GM12878 (cell line): ENCODE measurements around the gene CCDC178. TPM values are rescaled to one million over a fixed set of nuclear protein-coding genes. Genes with fewer than 3 reads are reported as not detected.

Experiments
- ATAC-seq: fragments of 200-7000 bp; cut with Tn5 transposase; 3 replicates; pipeline ENCODE4 v1.9.1; 2020; ENCODE audit warnings: mild to moderate bottlenecking, moderate library complexity
- BruUV-seq: library from RNA; stranded (reverse); fragments of 400-500 nt; replicated peaks from 2 replicates; lab custom pipeline; 2021; lab: Mats Ljungman, UMichigan
- CTCF ChIA-PET: fragments of 300-600 bp; sonication (Branson Sonifier 250); formaldehyde crosslinking; extraction: SDS; loops from one replicate; lab custom pipeline; 2021; ENCODE audit warnings: inconsistent platforms; lab: Yijun Ruan, JAX
- POLR2A ChIA-PET: fragments of 350-600 bp; formaldehyde crosslinking; extraction: SDS; loops from one replicate; lab custom pipeline; 2021; ENCODE audit warnings: inconsistent platforms; lab: Charles Lee
- RAD21 ChIA-PET: fragments of 300-600 bp; sonication (Branson Sonifier 250); formaldehyde crosslinking; loops from one replicate; lab custom pipeline; 2023; ENCODE audit warnings: antibody characterized with exemption; ENCODE audit not compliant: unreplicated experiment; lab: Charles Lee
- SMC1A ChIA-PET: fragments of 300-600 bp; sonication (Branson Sonifier 250); formaldehyde crosslinking; loops from one replicate; lab custom pipeline; 2023; ENCODE audit not compliant: unreplicated experiment, uncharacterized antibody; lab: Charles Lee
- DNase-seq: peaks from one replicate; pipeline ENCODE4 v3.0.0-alpha.2; 2011; ENCODE audit warnings: low read depth, low spot score
- FAIRE-seq: peaks from 3 replicates; lab custom pipeline; 2011; peaks lifted over from hg19 to GRCh38; lab: Jason Lieb, UNC
- H2AFZ ChIP-seq: 2 replicates; pipeline ENCODE4 v1.6.0; 2011; ENCODE audit warnings: low read depth, low read length, control low read depth; ENCODE audit not compliant: control insufficient read depth
- H3K27ac ChIP-seq: 2 replicates; pipeline ENCODE4 v1.5.1; 2011; ENCODE audit warnings: control low read depth; ENCODE audit not compliant: control insufficient read depth, insufficient read depth
- H3K27me3 ChIP-seq, 2 experiments: replicated peaks in 1 of 2; 2 replicates each; pipeline versions ENCODE4 v1.6.0 to v1.6.1; 2011; ENCODE audit warnings: low read length in 1 of 2; ENCODE audit not compliant: control insufficient read depth in 2 of 2, insufficient read depth in 2 of 2
- H3K36me3 ChIP-seq, 2 experiments: 2 replicates each; pipeline ENCODE4 v1.5.1; 2011; ENCODE audit warnings: low read length in 1 of 2; ENCODE audit not compliant: control insufficient read depth in 2 of 2, insufficient read depth in 2 of 2
- H3K4me1 ChIP-seq: 2 replicates; pipeline ENCODE4 v1.6.1; 2011; ENCODE audit warnings: mild to moderate bottlenecking, low read length, moderate library complexity, mixed read lengths; ENCODE audit not compliant: control insufficient read depth, insufficient read depth
- H3K4me2 ChIP-seq: 2 replicates; pipeline ENCODE4 v1.6.0; 2011; ENCODE audit warnings: control low read depth; ENCODE audit not compliant: control insufficient read depth, insufficient read depth
- H3K4me3 ChIP-seq: fragments of 200-600 bp; sonication (generic); 2 replicates; pipeline ENCODE4 v1.5.1; 2016
- H3K79me2 ChIP-seq: 2 replicates; pipeline ENCODE4 v1.6.0; 2011; ENCODE audit warnings: low read length; ENCODE audit not compliant: control insufficient read depth, insufficient read depth
- H3K9ac ChIP-seq: 2 replicates; pipeline ENCODE4 v1.8.0; 2011; ENCODE audit warnings: low read length, control low read depth, mixed read lengths; ENCODE audit not compliant: control insufficient read depth, insufficient read depth
- H3K9me3 ChIP-seq: replicated peaks from 3 replicates; pipeline ENCODE4 v1.5.1; 2011; ENCODE audit warnings: mild to moderate bottlenecking, low read length; ENCODE audit not compliant: control insufficient read depth, insufficient read depth
- H4K20me1 ChIP-seq: 2 replicates; pipeline ENCODE4 v1.6.0; 2011; ENCODE audit not compliant: control insufficient read depth, insufficient read depth
- CTCF ChIP-seq, 3 experiments: IDR thresholded peaks in 2 of 3; conservative IDR thresholded peaks in 1 of 3; 2 replicates each; pipeline ENCODE4 v1.5.1; 2011; ENCODE audit warnings: low read depth in 3 of 3, low read length in 3 of 3, mild to moderate bottlenecking in 3 of 3, control low read depth in 2 of 3, moderate library complexity in 2 of 3, inconsistent platforms in 1 of 3, mixed read lengths in 1 of 3; ENCODE audit not compliant: control insufficient read depth in 2 of 3, insufficient read depth in 1 of 3; ENCODE audit errors: extremely low read depth in 1 of 3
- IRF4 ChIP-seq: IDR thresholded peaks from 2 replicates; pipeline ENCODE4 v1.6.1; 2011; ENCODE audit warnings: low read depth, low read length
- KDM1A ChIP-seq: fragments of 200-600 bp; sonication (generic); IDR thresholded peaks from 2 replicates; pipeline ENCODE4 v1.6.1; 2016; ENCODE audit warnings: borderline replicate concordance
- MYC ChIP-seq: IDR thresholded peaks from 2 replicates; pipeline ENCODE4 v1.6.1; 2011; ENCODE audit warnings: mild to moderate bottlenecking, low read length, moderate library complexity, inconsistent platforms; ENCODE audit not compliant: insufficient read depth, insufficient replicate concordance, insufficient read length, severe bottlenecking
- SMARCA5 ChIP-seq: fragments of 450-650 bp; IDR thresholded peaks from 2 replicates; pipeline ENCODE4 v1.6.1; 2017; ENCODE audit warnings: mild to moderate bottlenecking
- STAT3 ChIP-seq: IDR thresholded peaks from 2 replicates; pipeline ENCODE4 v1.6.1; 2011; ENCODE audit warnings: low read depth, low read length, improper control_type of control experiment
- YBX1 ChIP-seq: fragments of 450-650 bp; IDR thresholded peaks from 2 replicates; pipeline ENCODE4 v1.6.1; 2016; ENCODE audit warnings: antibody characterized with exemption
- ZNF207 ChIP-seq: fragments of 450-650 bp; IDR thresholded peaks from 2 replicates; pipeline ENCODE4 v1.6.1; 2014; ENCODE audit warnings: antibody characterized with exemption, mild to moderate bottlenecking, borderline replicate concordance
- WGBS: methylation state at CpG from one replicate; pipeline ENCODE4 v1.1.6; 2016; ENCODE audit warnings: low lambda C conversion rate; ENCODE audit not compliant: insufficient replicate concordance, insufficient coverage; ENCODE audit errors: missing lambda C conversion rate; 5-methylcytosine and 5-hydroxymethylcytosine counted together
- in situ Hi-C: fragments of 300-500 bp; cut with MboI; formaldehyde crosslinking; loops from 9 replicates; pipeline ENCODE4 v1.14.3; 2018; ENCODE audit warnings: mixed read lengths
- intact Hi-C: fragments of 100-400 bp; cut with micrococcal nuclease; formaldehyde crosslinking; loops from one replicate; pipeline ENCODE4 v1.14.2; 2022; ENCODE audit not compliant: unreplicated experiment
- polyA plus RNA-seq, 11 experiments: library from polyadenylated mRNA; depleted of rRNA in 4 of 11; unstranded in 6 of 11; stranded (reverse) in 5 of 11; fragments of >200 nt; fragmentation: Nextera tagmentation in 4 of 11; fragmentation: Illumina TruSeq in 1 of 11; extraction: Ambion mirVana in 4 of 11; extraction: Trizol in 1 of 11; gene quantifications; 1 replicate in 1 of 11; 2 replicates in 10 of 11; pipeline versions ENCODE4 v1.2.1 to v1.2.3, GENCODE V29; 2011 to 2016; ENCODE audit warnings: inconsistent platforms in 2 of 11, missing spikeins in 2 of 11, low read depth in 1 of 11
- total RNA-seq, 4 experiments: library from RNA; depleted of rRNA in 3 of 4; stranded (reverse); fragments of >200 nt in 3 of 4; fragmentation: Illumina TruSeq in 1 of 4; extraction: Trizol in 1 of 4; gene quantifications; 2 replicates each; pipeline versions ENCODE4 v1.2.1 to v1.2.3, GENCODE V29; 2013 to 2021

CCDC178 gene
- total and polyA plus RNA-seq, 10 of the 15 experiments (the other 5 are each of a cell fraction or from before 2014, with no cell fraction given) = 0.04 TPM; not detected in 9

GRCh38 chr18:33201509-33201926 is 239.0 kb downstream of the CCDC178 start:
- WGBS = 3% methylated on average over 8 of the region's 8 CpGs
- Histone ChIP-seq H3K4me3 (no peak overlapping the region), H3K27ac (no peak overlapping the region), H4K20me1 (no peaks in the 10 kb centered on the region), H3K79me2 (no peaks in the 10 kb centered on the region), H3K4me1 (no peaks in the 10 kb centered on the region), H3K9me3 (no peaks in the 10 kb centered on the region), H2AFZ (no peak overlapping the region), H3K9ac (no peak overlapping the region), H3K4me2 (no peak overlapping the region), H3K27me3 (no peaks in the 10 kb centered on the region), H3K36me3 (no peaks in the 10 kb centered on the region)
- SMC1A ChIA-PET = interaction anchor here (0.6 to 0.7 kb wide), 2 partner anchors 1037 to 1506 kb away, joined by 3 read pairs; no protein-coding TSS in a partner anchor
- CTCF ChIA-PET = interaction anchor here (0.8 to 1.6 kb wide), 4 partner anchors 9 to 32 kb away, joined by 3 to 4 read pairs (median 3); no protein-coding TSS in a partner anchor
- POLR2A ChIA-PET = no interaction called here
- BruUV-seq = no TSS peak
- in situ Hi-C loops (no loop called here), intact Hi-C loops (no loop called here)
- no peak for FAIRE-seq
- RAD21 ChIA-PET = no interaction called here
- TF ChIP-seq CTCF (IDR thresholded peaks at IDR 0.05 in 2 of 3, conservative IDR thresholded peaks at IDR 0.05 in 1 of 3; ENCODE audit: control insufficient read depth in 2 of 3, extremely low read depth in 1 of 3, insufficient read depth in 1 of 3, low read depth in 3 of 3, low read length in 3 of 3) (peak; percentile 21 to 41 (median 34); a peak in 3 of 6 replicates), KDM1A (no peak), YBX1 (no peak), STAT3 (no peak), ZNF207 (no peak), MYC (no peak), SMARCA5 (no peak), IRF4 (no peak)
- DNase-seq = no peak
- ATAC-seq = no peak
